GM12801 (cell line): Measurements from ENCODE around the gene RAD51B.

ENCODE experiments used
- TF ChIP-seq, protein P1 (sequence below): IDR thresholded peaks from one replicate; pipeline ENCODE4 v1.5.1; 2011; ENCODE audit warnings: control low read depth; ENCODE audit not compliant: insufficient read length; ENCODE audit errors: extremely low read depth

Gene RAD51B

GRCh38 chr14:67940486-67941455 lies 121.2 kb downstream of the RAD51B start:
- TF ChIP-seq, protein P1, sequence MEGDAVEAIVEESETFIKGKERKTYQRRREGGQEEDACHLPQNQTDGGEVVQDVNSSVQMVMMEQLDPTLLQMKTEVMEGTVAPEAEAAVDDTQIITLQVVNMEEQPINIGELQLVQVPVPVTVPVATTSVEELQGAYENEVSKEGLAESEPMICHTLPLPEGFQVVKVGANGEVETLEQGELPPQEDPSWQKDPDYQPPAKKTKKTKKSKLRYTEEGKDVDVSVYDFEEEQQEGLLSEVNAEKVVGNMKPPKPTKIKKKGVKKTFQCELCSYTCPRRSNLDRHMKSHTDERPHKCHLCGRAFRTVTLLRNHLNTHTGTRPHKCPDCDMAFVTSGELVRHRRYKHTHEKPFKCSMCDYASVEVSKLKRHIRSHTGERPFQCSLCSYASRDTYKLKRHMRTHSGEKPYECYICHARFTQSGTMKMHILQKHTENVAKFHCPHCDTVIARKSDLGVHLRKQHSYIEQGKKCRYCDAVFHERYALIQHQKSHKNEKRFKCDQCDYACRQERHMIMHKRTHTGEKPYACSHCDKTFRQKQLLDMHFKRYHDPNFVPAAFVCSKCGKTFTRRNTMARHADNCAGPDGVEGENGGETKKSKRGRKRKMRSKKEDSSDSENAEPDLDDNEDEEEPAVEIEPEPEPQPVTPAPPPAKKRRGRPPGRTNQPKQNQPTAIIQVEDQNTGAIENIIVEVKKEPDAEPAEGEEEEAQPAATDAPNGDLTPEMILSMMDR, result no peak

- TF ChIP-seq, protein P1, result no peak
Measured at GRCh38 chr14:67941456-67942018, 122.0 kb downstream of the RAD51B start.

DNA sequence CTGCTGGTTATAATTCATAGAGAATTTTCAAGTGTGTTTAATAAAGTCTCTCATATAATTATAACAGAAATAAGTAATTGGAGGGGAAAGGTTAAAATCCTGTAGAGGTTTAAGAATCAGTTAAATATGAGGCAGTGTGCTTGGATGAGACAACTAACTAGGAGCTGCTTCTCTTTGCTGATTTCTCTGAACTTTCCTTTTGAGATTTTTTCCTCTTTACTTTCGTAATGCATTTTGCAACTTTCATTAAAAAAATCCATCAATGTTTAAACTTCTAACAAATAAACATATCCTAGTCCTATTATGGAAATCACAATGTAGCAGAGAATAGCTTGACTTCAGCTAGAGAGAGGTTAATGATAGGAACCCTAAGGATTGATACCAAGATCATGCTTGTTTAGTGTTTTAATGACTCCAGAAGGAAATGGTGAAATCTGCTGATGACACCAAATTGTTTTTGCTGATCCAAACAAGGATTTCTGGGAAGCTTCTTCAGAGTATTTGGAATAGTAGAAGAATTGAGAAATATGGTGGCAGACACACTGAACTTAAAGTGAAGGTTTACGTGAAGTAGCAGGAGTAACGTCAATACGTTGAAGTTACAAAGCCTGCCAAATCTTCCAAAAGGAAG lies 122.6 kb downstream of the RAD51B start:
- TF ChIP-seq, protein P1, result no peak

DNA sequence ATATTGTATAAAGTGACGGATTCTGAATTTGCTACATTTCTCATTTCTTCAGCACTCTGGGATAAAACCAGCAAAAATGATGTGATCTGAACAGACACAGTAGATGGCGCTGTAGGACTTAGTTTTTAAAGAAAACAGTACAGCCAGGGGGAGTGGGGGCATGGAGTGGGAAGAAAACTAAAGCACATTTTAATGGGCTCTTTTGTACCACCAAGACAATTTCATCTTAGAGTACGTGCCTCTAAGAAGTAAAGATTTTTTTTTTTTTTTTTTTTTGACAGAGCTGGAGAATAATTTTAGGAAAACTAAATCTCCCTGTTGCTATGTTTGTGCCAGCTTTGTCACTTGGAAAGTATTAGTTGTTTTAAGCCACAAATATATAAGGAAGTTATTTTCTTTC lies 124.4 kb downstream of the RAD51B start:
- TF ChIP-seq, protein P1, result no peak

- TF ChIP-seq, protein P1, result no peak
Measured at GRCh38 chr14:67944605-67945004, 125.0 kb downstream of the RAD51B start.

- TF ChIP-seq, protein P1, result no peak
Measured at GRCh38 chr14:67949771-67950170, 130.2 kb downstream of the RAD51B start.

- TF ChIP-seq, protein P1, result no peak
Measured at GRCh38 chr14:67950386-67950785, 130.8 kb downstream of the RAD51B start.
